Loucy (cell line): ENCODE data around the gene ALK.

Source experiments
- H2AFZ ChIP-seq: fragments of 200-600 bp; sonication (generic); 2 replicates; pipeline ENCODE4 v1.6.0; 2016; ENCODE audit warnings: antibody characterized with exemption, mild to moderate bottlenecking, low read length, moderate library complexity
- H3F3A ChIP-seq: fragments of 200-600 bp; 2 replicates; pipeline ENCODE4 v1.6.0; 2016; ENCODE audit warnings: antibody characterized with exemption, low read depth, mild to moderate bottlenecking
- H3K27me3 ChIP-seq: fragments of 200-600 bp; sonication (generic); 2 replicates; pipeline ENCODE4 v1.6.1; 2014; ENCODE audit warnings: low read length, mild to moderate bottlenecking; ENCODE audit not compliant: insufficient read depth, poor library complexity, severe bottlenecking
- H3K36me3 ChIP-seq: fragments of 200-600 bp; sonication (generic); 2 replicates; pipeline ENCODE4 v1.6.1; 2016; ENCODE audit warnings: low read length; ENCODE audit not compliant: insufficient read depth
- H3K4me1 ChIP-seq: fragments of 200-600 bp; sonication (generic); 2 replicates; pipeline ENCODE4 v1.5.1; 2014; ENCODE audit warnings: low read length, mild to moderate bottlenecking; ENCODE audit not compliant: insufficient read depth, poor library complexity, severe bottlenecking
- H3K4me2 ChIP-seq: fragments of 200-600 bp; sonication (generic); 2 replicates; pipeline ENCODE4 v1.6.0; 2014; ENCODE audit warnings: antibody characterized with exemption, low read length, low read depth, mild to moderate bottlenecking; ENCODE audit not compliant: poor library complexity, severe bottlenecking
- H3K4me3 ChIP-seq: fragments of 200-600 bp; sonication (generic); 2 replicates; pipeline ENCODE4 v1.5.1; 2014; ENCODE audit warnings: low read length, mild to moderate bottlenecking, mixed read lengths; ENCODE audit not compliant: poor library complexity, severe bottlenecking
- H3K79me2 ChIP-seq: fragments of 200-600 bp; sonication (generic); 2 replicates; pipeline ENCODE4 v1.6.1; 2014; ENCODE audit warnings: low read length; ENCODE audit not compliant: insufficient read depth
- H3K9ac ChIP-seq: fragments of 200-600 bp; sonication (generic); 2 replicates; pipeline ENCODE4 v1.6.0; 2014; ENCODE audit warnings: mild to moderate bottlenecking, low read depth, low read length, moderate library complexity; ENCODE audit not compliant: poor library complexity, severe bottlenecking
- H3K9me2 ChIP-seq: fragments of 200-600 bp; sonication (generic); replicated peaks from 2 replicates; pipeline ENCODE4 v1.6.1; 2016; ENCODE audit warnings: low read depth, low read length, mixed read lengths
- H3K9me3 ChIP-seq: fragments of 200-600 bp; sonication (generic); 2 replicates; pipeline ENCODE4 v1.6.1; 2014; ENCODE audit warnings: mild to moderate bottlenecking, antibody characterized with exemption, low read length, low read depth; ENCODE audit not compliant: insufficient read depth
- H4K20me1 ChIP-seq: fragments of 200-600 bp; sonication (generic); 2 replicates; pipeline ENCODE4 v1.6.0; 2014; ENCODE audit warnings: antibody characterized with exemption, low read length, mild to moderate bottlenecking; ENCODE audit not compliant: insufficient read depth, poor library complexity, severe bottlenecking
- EZH2phosphoT487 ChIP-seq: fragments of 200-600 bp; IDR thresholded peaks from 2 replicates; pipeline ENCODE4 v1.6.1; 2018; ENCODE audit warnings: antibody characterized with exemption, mild to moderate bottlenecking, moderate library complexity, borderline replicate concordance
- TF ChIP-seq, protein P1 (sequence below): fragments of 200-600 bp; sonication (generic); conservative IDR thresholded peaks from 2 replicates; pipeline ENCODE4 v1.5.1; 2014; ENCODE audit warnings: mild to moderate bottlenecking, antibody characterized with exemption, low read length

ALK gene

DNA sequence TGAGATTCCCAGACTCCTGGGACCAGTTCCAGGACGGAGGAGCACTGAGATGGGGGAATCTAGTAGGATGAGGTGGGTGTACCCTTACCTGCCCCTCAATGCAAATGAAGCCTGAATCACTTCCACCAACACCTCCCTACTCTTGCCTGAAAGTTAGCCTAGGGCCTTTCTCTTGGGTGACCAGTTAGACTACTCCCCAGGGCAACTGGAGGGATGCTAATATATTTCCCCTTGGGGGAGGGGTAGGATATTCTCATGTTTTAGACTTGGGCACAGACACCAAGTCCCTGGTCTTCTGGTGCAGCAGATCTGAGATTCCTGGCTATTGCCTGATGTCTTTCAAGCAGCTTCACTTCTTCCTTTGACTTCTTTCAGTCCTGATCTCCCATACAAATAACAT is 334.5 kb downstream of the ALK start:
- H3K27me3 ChIP-seq: no peaks in the 10 kb centered on the region
- no peaks in the 10 kb centered on the region for H4K20me1 ChIP-seq
- no peaks in the 10 kb centered on the region for H3K4me1 ChIP-seq
- H3K4me2 ChIP-seq: no peak overlapping the region
- H2AFZ ChIP-seq: no peak overlapping the region
- H3K4me3 ChIP-seq: no peak overlapping the region
- no peaks in the 10 kb centered on the region for H3F3A ChIP-seq
- H3K36me3 ChIP-seq: no peaks in the 10 kb centered on the region
- TF ChIP-seq EZH2phosphoT487: no peak
- TF ChIP-seq, protein P1, sequence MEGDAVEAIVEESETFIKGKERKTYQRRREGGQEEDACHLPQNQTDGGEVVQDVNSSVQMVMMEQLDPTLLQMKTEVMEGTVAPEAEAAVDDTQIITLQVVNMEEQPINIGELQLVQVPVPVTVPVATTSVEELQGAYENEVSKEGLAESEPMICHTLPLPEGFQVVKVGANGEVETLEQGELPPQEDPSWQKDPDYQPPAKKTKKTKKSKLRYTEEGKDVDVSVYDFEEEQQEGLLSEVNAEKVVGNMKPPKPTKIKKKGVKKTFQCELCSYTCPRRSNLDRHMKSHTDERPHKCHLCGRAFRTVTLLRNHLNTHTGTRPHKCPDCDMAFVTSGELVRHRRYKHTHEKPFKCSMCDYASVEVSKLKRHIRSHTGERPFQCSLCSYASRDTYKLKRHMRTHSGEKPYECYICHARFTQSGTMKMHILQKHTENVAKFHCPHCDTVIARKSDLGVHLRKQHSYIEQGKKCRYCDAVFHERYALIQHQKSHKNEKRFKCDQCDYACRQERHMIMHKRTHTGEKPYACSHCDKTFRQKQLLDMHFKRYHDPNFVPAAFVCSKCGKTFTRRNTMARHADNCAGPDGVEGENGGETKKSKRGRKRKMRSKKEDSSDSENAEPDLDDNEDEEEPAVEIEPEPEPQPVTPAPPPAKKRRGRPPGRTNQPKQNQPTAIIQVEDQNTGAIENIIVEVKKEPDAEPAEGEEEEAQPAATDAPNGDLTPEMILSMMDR: no peak
- H3K9me2 ChIP-seq: no peaks in the 10 kb centered on the region
- no peaks in the 10 kb centered on the region for H3K9me3 ChIP-seq
- H3K79me2 ChIP-seq: no peaks in the 10 kb centered on the region
- no peak overlapping the region for H3K9ac ChIP-seq

DNA sequence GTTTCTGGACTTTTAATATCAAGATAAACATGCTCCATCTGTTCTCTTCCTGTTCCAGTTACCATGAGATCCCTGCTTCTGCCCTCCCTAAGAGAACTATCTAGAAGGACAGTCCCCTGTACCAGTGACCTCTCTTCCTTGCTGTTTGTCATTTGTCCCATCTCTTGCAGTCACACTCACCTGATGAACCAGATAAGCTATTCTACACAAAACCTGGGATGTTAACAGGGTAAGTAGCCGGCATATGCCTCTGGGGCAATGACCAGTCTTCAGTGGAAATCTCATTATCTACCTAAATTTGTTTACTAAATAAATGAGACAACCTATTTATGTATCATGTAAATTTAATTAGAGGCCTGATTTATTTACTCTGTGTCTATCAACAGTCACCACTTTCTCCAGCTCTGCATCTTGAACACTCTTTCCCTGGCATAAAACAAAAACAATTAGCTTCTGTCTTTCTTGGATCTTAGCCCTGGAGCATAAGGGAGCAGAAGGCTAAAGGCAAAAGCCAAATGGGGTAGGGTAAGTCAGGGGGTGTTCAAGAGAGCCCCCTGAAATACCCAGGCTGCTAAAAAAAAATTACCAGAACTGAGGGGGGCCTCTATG is 337.7 kb downstream of the ALK start:
- Histone ChIP-seq H4K20me1 (no peaks in the 10 kb centered on the region), H3K27me3 (no peaks in the 10 kb centered on the region), H3F3A (no peaks in the 10 kb centered on the region), H3K4me3 (no peak overlapping the region), H2AFZ (no peak overlapping the region), H3K9me3 (no peaks in the 10 kb centered on the region), H3K4me2 (no peak overlapping the region), H3K4me1 (no peaks in the 10 kb centered on the region), H3K9me2 (no peaks in the 10 kb centered on the region), H3K36me3 (no peaks in the 10 kb centered on the region), H3K79me2 (no peaks in the 10 kb centered on the region), H3K9ac (no peak overlapping the region)
- TF ChIP-seq, protein P1: no peak
- no peak for TF ChIP-seq EZH2phosphoT487

DNA sequence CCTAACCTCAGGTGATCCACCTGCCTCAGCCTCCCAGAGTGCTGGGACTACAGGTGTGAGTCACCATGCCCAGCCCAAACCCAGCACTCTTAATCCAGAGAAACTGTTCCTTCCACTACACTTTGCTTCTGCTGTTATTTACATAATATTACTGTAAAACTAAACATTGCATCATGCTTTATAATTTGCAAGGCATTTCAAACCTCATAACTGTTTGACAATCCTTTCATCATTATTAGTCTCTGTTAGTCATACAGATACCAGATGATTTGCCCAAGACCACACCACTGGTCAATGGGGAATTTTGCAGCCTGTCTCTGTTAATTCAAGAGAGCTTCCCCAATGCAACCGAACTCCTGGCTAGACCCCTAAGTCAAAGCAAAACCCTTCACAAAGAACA is 338.3 kb downstream of the ALK start:
- Histone ChIP-seq H4K20me1 (no peaks in the 10 kb centered on the region), H3F3A (no peaks in the 10 kb centered on the region), H3K36me3 (no peaks in the 10 kb centered on the region), H3K9me3 (no peaks in the 10 kb centered on the region), H3K4me2 (no peak overlapping the region), H3K79me2 (no peaks in the 10 kb centered on the region), H3K4me3 (no peak overlapping the region), H3K9ac (no peak overlapping the region), H2AFZ (no peak overlapping the region), H3K9me2 (no peaks in the 10 kb centered on the region), H3K27me3 (no peaks in the 10 kb centered on the region), H3K4me1 (no peaks in the 10 kb centered on the region)
- TF ChIP-seq EZH2phosphoT487: no peak

DNA sequence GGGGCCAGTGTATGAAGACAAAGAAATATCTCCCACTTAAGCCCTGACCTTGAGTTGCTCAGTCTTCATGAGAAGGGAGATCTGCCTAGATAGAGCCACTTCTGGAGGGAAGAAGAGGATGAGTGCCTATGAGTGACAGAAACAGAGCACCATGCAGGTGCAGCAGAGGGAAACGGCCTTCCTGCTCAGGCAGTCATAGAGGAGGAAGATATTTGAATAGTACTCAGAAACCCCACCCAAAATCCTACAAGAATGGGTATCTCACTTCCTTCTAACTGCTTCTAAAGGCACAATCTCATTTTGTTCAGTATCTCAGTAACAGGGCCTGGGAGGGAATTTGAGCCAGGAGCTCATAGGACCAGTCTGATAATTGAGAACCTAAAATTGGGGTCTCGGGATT is 339.3 kb downstream of the ALK start:
- H3K79me2 ChIP-seq: no peaks in the 10 kb centered on the region

More for the DNA sequence above, 339.3 kb downstream of the ALK start:
- Histone ChIP-seq H3K4me3 (no peak overlapping the region), H4K20me1 (no peaks in the 10 kb centered on the region), H3K4me2 (no peak overlapping the region), H3K9ac (no peak overlapping the region), H3F3A (no peaks in the 10 kb centered on the region), H3K36me3 (no peaks in the 10 kb centered on the region), H3K4me1 (no peaks in the 10 kb centered on the region), H3K9me2 (no peaks in the 10 kb centered on the region), H2AFZ (no peak overlapping the region), H3K27me3 (no peaks in the 10 kb centered on the region), H3K9me3 (no peaks in the 10 kb centered on the region)
- no peak for TF ChIP-seq EZH2phosphoT487
- TF ChIP-seq, protein P1: no peak
